Dedifferentiated amniotic fluid mesenchymal stem cell (primary cell): ENCODE measurements around the gene DIO3.
"Not testable (repeated sequence)": the region's sequence is repeated elsewhere in the genome, so short reads cannot be mapped to it uniquely, and the experiment has no call there.

ENCODE experiments used
- DNase-seq: peaks from one replicate; pipeline ENCODE4 v3.0.0-alpha.2; 2016; ENCODE audit errors: extremely low spot score

Gene DIO3

GRCh38 chr14:101558739-101559240, 2.5 kb upstream of the DIO3 start:
- DNase-seq, result no peak

- DNase-seq, result no peak
Measured at GRCh38 chr14:101559250-101559623, 2.1 kb upstream of the DIO3 start.

GRCh38 chr14:101559624-101560533, 1.4 kb upstream of the DIO3 start:
- DNase-seq, result no peak

- DNase-seq, result no peak
Measured at GRCh38 chr14:101560534-101561113, 671 bp upstream of the DIO3 start.

- DNase-seq, result no peak
Measured at GRCh38 chr14:101561897-101562490, 699 bp downstream of the DIO3 start.

GRCh38 chr14:101562659-101563351, 1.5 kb downstream of the DIO3 start:
- DNase-seq, result no peak

- no peak for DNase-seq
Measured at GRCh38 chr14:101563352-101563653, 2.0 kb downstream of the DIO3 start.

GRCh38 chr14:101563654-101564443, 2.6 kb downstream of the DIO3 start:
- DNase-seq, result no peak

DNA sequence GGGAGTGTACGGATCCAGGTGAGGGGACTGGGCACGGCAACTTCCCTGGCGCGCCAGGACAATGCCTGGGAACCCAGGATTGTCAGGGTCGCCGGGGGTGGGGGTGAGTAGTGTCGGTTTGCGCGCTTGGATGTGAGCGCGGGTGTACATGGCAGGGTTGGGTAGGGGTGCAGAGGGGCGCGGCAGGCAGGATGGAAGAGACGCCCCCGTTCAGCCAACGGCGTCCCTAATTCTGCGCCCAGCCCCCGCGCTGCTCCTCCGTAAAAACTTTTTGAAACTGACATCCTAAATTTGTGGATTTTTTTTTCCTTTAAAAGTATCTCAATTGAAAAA, 3.1 kb downstream of the DIO3 start:
- DNase-seq, result no peak

GRCh38 chr14:101564819-101565698, 3.8 kb downstream of the DIO3 start:
- DNase-seq, result no peak

DNA sequence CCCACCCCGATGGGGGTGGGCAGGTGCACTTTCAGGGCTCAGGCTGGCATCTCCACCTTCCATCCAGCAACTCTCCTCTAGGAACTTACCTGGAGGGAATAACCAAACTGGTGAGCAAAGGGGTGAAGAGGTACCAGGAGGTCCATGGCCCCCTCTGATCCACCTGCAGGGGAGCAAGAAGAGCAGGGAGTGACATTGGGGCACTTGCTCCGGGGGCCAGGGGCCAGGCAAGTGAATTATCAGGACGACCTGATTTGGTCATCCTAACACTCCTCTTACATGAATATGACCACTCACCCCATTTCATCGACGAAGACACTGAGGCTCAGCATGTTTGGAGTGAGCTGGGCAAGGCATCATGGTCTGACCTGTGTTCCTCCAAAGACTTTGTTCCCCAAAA, 6.0 kb downstream of the DIO3 start:
- DNase-seq, result no peak

DNA sequence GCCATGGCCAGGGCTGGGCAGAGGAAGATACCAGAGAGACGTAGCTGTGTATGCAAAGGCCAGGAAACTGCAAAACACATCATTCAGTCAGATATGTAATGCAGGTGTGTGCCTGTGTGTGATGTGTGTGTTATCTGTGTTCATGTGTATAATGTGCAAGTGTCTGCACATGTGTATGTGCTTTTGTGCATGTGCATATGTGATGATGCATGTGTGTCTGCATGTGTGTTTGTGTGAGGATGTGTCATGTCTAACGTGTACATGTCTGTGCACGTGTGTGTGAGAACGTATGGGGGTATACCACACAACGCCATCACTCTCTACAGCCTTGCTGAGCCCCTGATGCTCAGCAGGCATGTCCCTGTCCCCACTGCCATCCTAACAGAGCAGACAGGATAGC, 9.7 kb downstream of the DIO3 start:
- no peak for DNase-seq

- DNase-seq, result not testable (repeated sequence)
Measured at GRCh38 chr14:101572526-101572925, 11.2 kb downstream of the DIO3 start.

DNA sequence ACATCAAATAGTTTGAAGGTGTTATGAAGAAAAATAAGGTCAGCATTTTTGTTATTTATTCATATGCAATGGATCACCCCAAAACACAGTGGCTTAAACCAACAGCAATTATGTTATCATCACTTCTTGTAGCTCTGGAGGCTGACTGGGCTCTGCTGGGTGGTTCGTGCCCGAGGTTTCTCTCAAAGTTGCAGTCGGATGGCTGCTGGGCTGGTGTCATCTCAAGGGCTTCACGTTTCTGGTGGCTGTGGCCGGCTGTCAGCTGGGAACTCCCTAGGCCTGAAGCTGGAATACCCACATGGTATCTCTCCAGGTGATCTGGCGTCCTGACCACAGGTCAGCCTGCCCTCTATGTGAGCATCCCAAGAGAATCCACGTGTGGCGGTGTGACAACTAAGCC, 12.0 kb downstream of the DIO3 start:
- no peak for DNase-seq

- DNase-seq, result no peak
Measured at GRCh38 chr14:101575581-101575980, 14.3 kb downstream of the DIO3 start.

DNA sequence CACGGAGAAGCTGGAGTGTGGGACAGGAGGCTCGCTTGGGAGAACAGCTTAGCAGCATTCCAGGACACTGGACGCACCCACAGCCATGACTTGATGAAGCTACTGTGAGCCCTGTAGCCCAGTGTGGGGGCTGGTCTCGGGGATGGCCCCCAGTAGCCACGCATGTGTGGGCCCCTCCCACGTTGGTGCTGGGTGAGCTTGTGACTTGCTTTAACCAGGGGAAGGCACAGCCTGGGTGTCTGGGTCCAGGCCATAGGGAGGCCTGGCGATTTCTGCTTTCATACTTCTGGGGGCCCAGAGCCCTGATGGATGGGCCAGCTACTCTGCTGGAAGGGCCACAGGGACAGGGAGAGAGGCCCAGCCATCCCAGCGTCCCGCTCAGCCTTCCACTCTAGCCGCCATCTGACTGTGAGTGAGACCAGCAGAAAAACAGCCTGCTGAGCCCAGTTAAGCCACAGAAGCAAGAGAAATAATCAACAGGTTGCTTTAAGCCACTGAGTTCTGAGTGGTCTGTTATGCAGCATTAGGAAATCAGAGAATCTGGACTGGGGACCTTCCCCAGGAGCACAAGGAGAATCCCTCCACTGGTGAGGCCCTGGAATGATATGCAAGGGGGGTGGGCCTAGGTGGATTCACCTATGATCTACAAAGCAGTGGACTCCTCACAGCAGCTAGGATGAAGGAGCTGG, 16.1 kb downstream of the DIO3 start:
- DNase-seq, result no peak

- no peak for DNase-seq
Measured at GRCh38 chr14:101578489-101578888, 17.2 kb downstream of the DIO3 start.

- DNase-seq, result no peak
Measured at GRCh38 chr14:101579372-101580080, 18.2 kb downstream of the DIO3 start.

- DNase-seq, result no peak
Measured at GRCh38 chr14:101581806-101582205, 20.5 kb downstream of the DIO3 start.
